HL-60 (cell line): ENCODE results near the gene FOXO1.

Source experiments
- DNase-seq, 2 experiments: peaks; one replicate each; pipeline ENCODE4 v3.0.0-alpha.2; 2010 to 2020; ENCODE audit warnings: low read depth in 1 of 2, low spot score in 1 of 2
- H3K27ac ChIP-seq: fragments of 250-450 bp; sonication (Bioruptor Pico); replicated peaks from 2 replicates; pipeline ENCODE4 v1.5.1; 2020; ENCODE audit warnings: mild to moderate bottlenecking, moderate library complexity
- H3K27me3 ChIP-seq: fragments of 250-450 bp; sonication (Bioruptor Pico); 2 replicates; pipeline ENCODE4 v1.5.1; 2021; ENCODE audit warnings: mild to moderate bottlenecking, moderate library complexity; ENCODE audit not compliant: insufficient read depth, poor library complexity, severe bottlenecking
- H3K4me3 ChIP-seq: replicated peaks from 2 replicates; pipeline ENCODE4 v1.5.1; 2011; ENCODE audit warnings: mild to moderate bottlenecking, control low read depth, low read length; ENCODE audit not compliant: insufficient read depth
- GABPA ChIP-seq: IDR thresholded peaks from 2 replicates; pipeline ENCODE4 v1.6.1; 2012; ENCODE audit warnings: low read depth
- POLR2AphosphoS5 ChIP-seq: IDR thresholded peaks from 2 replicates; pipeline ENCODE4 v1.6.1; 2012; ENCODE audit warnings: low read depth
- REST ChIP-seq: IDR thresholded peaks from 2 replicates; pipeline ENCODE4 v1.6.1; 2012; ENCODE audit warnings: low read depth; ENCODE audit not compliant: insufficient replicate concordance
- SPI1 ChIP-seq: IDR thresholded peaks from 2 replicates; pipeline ENCODE4 v1.6.1; 2012; ENCODE audit warnings: low read depth, mild to moderate bottlenecking, borderline replicate concordance
- TF ChIP-seq, protein P1 (sequence below): IDR thresholded peaks from one replicate; pipeline ENCODE4 v1.5.1; 2011; ENCODE audit warnings: low read length, control low read depth, inconsistent platforms; ENCODE audit not compliant: insufficient read depth

The FOXO1 gene

GRCh38 chr13:40508767-40509342, 157.6 kb downstream of the FOXO1 start:
- no peaks in the 10 kb centered on the region for H3K27me3 ChIP-seq
- no peak for DNase-seq
- H3K4me3 ChIP-seq: no peak overlapping the region
- no peak overlapping the region for H3K27ac ChIP-seq
- TF ChIP-seq GABPA (no peak), SPI1 (no peak), REST (no peak), POLR2AphosphoS5 (no peak)
- TF ChIP-seq, protein P1, sequence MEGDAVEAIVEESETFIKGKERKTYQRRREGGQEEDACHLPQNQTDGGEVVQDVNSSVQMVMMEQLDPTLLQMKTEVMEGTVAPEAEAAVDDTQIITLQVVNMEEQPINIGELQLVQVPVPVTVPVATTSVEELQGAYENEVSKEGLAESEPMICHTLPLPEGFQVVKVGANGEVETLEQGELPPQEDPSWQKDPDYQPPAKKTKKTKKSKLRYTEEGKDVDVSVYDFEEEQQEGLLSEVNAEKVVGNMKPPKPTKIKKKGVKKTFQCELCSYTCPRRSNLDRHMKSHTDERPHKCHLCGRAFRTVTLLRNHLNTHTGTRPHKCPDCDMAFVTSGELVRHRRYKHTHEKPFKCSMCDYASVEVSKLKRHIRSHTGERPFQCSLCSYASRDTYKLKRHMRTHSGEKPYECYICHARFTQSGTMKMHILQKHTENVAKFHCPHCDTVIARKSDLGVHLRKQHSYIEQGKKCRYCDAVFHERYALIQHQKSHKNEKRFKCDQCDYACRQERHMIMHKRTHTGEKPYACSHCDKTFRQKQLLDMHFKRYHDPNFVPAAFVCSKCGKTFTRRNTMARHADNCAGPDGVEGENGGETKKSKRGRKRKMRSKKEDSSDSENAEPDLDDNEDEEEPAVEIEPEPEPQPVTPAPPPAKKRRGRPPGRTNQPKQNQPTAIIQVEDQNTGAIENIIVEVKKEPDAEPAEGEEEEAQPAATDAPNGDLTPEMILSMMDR: no peak

DNA sequence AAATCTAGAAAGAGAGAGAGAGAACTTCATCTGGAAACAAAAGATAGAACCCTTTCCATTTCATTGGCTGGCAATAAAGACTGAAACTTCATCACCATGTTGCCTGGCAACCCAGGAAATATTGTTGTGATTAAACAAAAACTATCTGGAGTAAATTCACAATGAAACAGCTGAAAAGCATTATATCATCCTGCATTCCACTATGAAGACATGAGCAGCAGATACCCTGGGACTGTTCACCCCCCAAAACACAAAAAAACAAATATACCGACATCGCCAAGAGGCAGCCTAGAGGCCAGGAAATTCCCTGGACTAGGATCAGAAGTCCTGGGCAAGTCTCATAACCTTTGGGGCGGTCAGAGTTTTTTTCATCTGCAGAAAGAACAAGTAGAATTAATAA, 158.3 kb downstream of the FOXO1 start:
- Histone ChIP-seq H3K4me3 (no peak overlapping the region), H3K27me3 (no peaks in the 10 kb centered on the region), H3K27ac (no peak overlapping the region)
- DNase-seq: no peak
- TF ChIP-seq REST: no peak

DNA sequence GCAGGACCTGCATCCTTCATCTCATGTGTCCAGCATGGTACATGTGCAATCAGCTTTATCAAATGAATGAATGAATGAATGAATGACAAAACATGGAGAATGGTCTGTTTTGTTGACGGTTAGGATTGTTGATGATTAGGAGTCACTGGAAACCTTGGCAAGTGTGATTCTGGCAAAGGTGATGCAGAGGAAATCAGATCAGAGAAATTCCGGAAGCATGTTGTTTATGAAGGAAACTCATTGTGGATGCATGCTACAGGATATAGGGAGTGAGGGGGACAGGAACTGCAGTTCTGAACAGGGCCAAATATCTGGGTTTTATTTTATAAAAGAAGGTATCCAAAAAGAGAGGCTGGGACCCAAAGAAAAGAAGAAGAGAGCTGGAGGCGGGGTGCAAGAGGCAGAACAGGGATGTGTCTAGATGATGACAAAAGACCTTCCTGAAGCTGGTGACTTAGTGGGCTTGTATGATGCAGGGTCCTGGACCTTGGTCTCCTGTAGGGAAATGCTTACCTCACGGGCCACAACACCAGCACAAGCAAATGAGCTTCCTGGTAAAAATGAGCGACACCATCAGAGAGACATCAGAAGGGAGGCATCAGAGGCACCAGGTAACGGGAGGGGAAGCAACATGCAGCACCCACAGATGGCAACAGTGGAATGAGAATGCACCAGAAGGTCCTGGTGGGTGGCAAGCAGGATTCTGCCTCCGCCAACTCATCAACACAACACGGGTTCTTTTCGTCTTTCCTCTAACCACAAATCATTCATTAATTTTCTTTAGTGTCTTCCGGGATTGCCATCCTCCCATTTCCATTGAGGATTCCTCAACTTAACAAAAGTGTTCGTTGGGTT, 159.6 kb downstream of the FOXO1 start:
- no peak overlapping the region for H3K27ac ChIP-seq
- no peak for DNase-seq
- TF ChIP-seq REST: no peak
- TF ChIP-seq, protein P1: no peak
- no peak for TF ChIP-seq SPI1
- TF ChIP-seq POLR2AphosphoS5: no peak
- TF ChIP-seq GABPA: no peak
- H3K27me3 ChIP-seq: no peaks in the 10 kb centered on the region
- H3K4me3 ChIP-seq: no peak overlapping the region
